OCI-M2 (cell line): ENCODE results near the gene PLEKHG4.

Experiments
- DNase-seq: peaks from one replicate; lab custom pipeline; 2025; ENCODE audit not compliant: unreplicated experiment; lab: John Stamatoyannopoulos, UW

Gene PLEKHG4

GRCh38 chr16:67283826-67284555 lies 4.7 kb downstream of the PLEKHG4 start:
- DNase-seq = no peak

- no peak for DNase-seq
Observed at GRCh38 chr16:67284699-67285646, 5.6 kb downstream of the PLEKHG4 start.

- no peak for DNase-seq
Observed at GRCh38 chr16:67286441-67287235, 7.3 kb downstream of the PLEKHG4 start.

- DNase-seq = no peak
Observed at GRCh38 chr16:67287960-67288359, 8.6 kb downstream of the PLEKHG4 start.

- DNase-seq = no peak
Observed at GRCh38 chr16:67291461-67291860, 12.1 kb downstream of the PLEKHG4 start.

- DNase-seq = no peak
Observed at GRCh38 chr16:67294171-67294757, 14.9 kb downstream of the PLEKHG4 start.

GRCh38 chr16:67294938-67295361 lies 15.6 kb downstream of the PLEKHG4 start:
- DNase-seq = no peak

GRCh38 chr16:67296420-67296819 lies 17.1 kb downstream of the PLEKHG4 start:
- DNase-seq = no peak

- DNase-seq = no peak
Observed at GRCh38 chr16:67298277-67298676, 18.9 kb downstream of the PLEKHG4 start.

- no peak for DNase-seq
Observed at GRCh38 chr16:67299269-67299668, 19.9 kb downstream of the PLEKHG4 start.

GRCh38 chr16:67301080-67301782 lies 21.9 kb downstream of the PLEKHG4 start:
- DNase-seq = no peak

- no peak for DNase-seq
Observed at GRCh38 chr16:67302076-67302475, 22.7 kb downstream of the PLEKHG4 start.

GRCh38 chr16:67302970-67303369 lies 23.6 kb downstream of the PLEKHG4 start:
- DNase-seq = no peak

GRCh38 chr16:67304020-67304419 lies 24.7 kb downstream of the PLEKHG4 start:
- no peak for DNase-seq

GRCh38 chr16:67305216-67306071 lies 26.1 kb downstream of the PLEKHG4 start:
- no peak for DNase-seq

- DNase-seq = no peak
Observed at GRCh38 chr16:67310561-67310960, 31.2 kb downstream of the PLEKHG4 start.

- DNase-seq = no peak
Observed at GRCh38 chr16:67311607-67312488, 32.5 kb downstream of the PLEKHG4 start.

GRCh38 chr16:67312719-67313118 lies 33.4 kb downstream of the PLEKHG4 start:
- DNase-seq = no peak
